HG03159 (cell line): Measurements from ENCODE around the gene DNASE2B.

Experiments used
- ATAC-seq: cut with Tn5 transposase; IDR thresholded peaks from one replicate; pipeline ENCODE4 v1.9.1; 2021; ENCODE audit warnings: mild to moderate bottlenecking, moderate library complexity; ENCODE audit not compliant: unreplicated experiment

Gene DNASE2B

GRCh38 chr1:84398175-84399155 is at the start of gene DNASE2B:
TSS of gene DNASE2B (plus strand) at chr1:84398484. CDS start at chr1:84398565, 81 bp downstream.
- no peak for ATAC-seq

- ATAC-seq, result no peak
Observed at GRCh38 chr1:84348759-84349158, 49.5 kb upstream of the DNASE2B start.

GRCh38 chr1:84350104-84350503 is 48.2 kb upstream of the DNASE2B start:
- ATAC-seq, result no peak

- ATAC-seq, result no peak
Observed at GRCh38 chr1:84350550-84350949, 47.7 kb upstream of the DNASE2B start.

- ATAC-seq, result no peak
Observed at GRCh38 chr1:84352298-84353106, 45.8 kb upstream of the DNASE2B start.

- no peak for ATAC-seq
Observed at GRCh38 chr1:84353695-84354094, 44.6 kb upstream of the DNASE2B start.

- ATAC-seq, result no peak
Observed at GRCh38 chr1:84355556-84355955, 42.7 kb upstream of the DNASE2B start.

GRCh38 chr1:84356881-84357280 is 41.4 kb upstream of the DNASE2B start:
- no peak for ATAC-seq

GRCh38 chr1:84358695-84359094 is 39.6 kb upstream of the DNASE2B start:
- no peak for ATAC-seq

- ATAC-seq, result no peak
Observed at GRCh38 chr1:84360316-84360715, 38.0 kb upstream of the DNASE2B start.

- ATAC-seq, result no peak
Observed at GRCh38 chr1:84361796-84362195, 36.5 kb upstream of the DNASE2B start.

- ATAC-seq, result no peak
Observed at GRCh38 chr1:84363019-84363418, 35.3 kb upstream of the DNASE2B start.

GRCh38 chr1:84363622-84364021 is 34.7 kb upstream of the DNASE2B start:
- no peak for ATAC-seq

GRCh38 chr1:84365225-84366221 is 32.8 kb upstream of the DNASE2B start:
- no peak for ATAC-seq

- ATAC-seq, result no peak
Observed at GRCh38 chr1:84366786-84367185, 31.5 kb upstream of the DNASE2B start.

- no peak for ATAC-seq
Observed at GRCh38 chr1:84367219-84367618, 31.1 kb upstream of the DNASE2B start.

- ATAC-seq, result no peak
Observed at GRCh38 chr1:84368441-84368840, 29.8 kb upstream of the DNASE2B start.

- ATAC-seq, result no peak
Observed at GRCh38 chr1:84370266-84370665, 28.0 kb upstream of the DNASE2B start.

GRCh38 chr1:84370831-84371394 is 27.4 kb upstream of the DNASE2B start:
- ATAC-seq, result no peak
